Measurements from ENCODE around the gene CD300H. TPM values are rescaled to one million over a fixed set of nuclear protein-coding genes. Genes with fewer than 3 reads are reported as not detected.
"Not testable (repeated sequence)": the region's sequence is repeated elsewhere in the genome, so short reads cannot be mapped to it uniquely, and the experiment has no call there.

The CD300H gene
- total RNA-seq, 4 donors from 2014 or later, result not detected

DNA sequence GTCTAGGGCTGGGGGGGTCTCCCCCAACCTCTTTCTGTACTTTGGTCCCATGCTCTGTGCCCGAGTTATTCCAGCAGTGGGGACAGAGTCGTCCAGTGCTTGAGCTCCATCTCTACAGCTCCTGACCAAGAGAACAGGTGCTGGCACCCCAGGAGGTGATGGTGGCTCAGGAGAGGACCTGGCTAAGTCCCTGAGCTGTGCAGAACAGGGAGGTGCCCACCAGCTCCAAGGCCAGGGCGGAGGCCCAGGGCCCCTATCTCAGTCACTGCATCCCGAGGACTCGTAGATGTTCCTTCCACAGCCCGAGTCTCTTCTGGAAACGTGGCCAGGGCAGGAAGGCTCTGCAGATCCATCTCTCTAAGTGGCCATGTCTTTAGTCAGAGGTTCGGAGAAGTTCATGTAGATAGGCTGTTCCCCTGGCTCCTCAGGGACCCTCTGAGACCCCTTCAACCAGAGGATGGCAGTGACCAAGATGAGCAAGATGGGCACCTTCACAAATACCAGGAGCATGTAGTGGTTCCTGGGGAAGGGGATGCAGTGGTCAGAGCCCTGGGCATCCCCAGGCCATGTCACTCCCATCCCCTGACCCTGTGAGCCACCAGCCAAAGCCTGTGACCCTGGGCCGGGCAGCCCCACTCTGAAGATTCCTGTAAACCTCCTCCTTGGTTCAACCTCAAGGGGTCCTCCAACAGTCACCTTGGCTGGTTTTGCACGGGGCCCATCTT is 44.8 kb downstream of the CD300H start:
- no peaks in the 10 kb centered on the region for H3K27me3 ChIP-seq
- 77 to 85% methylated on average over 9 to 10 of the region's 10 CpGs for WGBS, 2 donors
- DNase-seq, result no peak
- no peaks in the 10 kb centered on the region for H3K36me3 ChIP-seq
- intact Hi-C loops (cut with DNase I), result no loop called here
- no peaks in the 10 kb centered on the region for H3K9me3 ChIP-seq
- no peak overlapping the region for H3K4me3 ChIP-seq (replicated peaks in 1 of 3)
- H3K4me1 ChIP-seq, result no peaks in the 10 kb centered on the region
- TF ChIP-seq POLR2A (IDR thresholded peaks at IDR 0.05), result no peak
- TF ChIP-seq, protein P1, sequence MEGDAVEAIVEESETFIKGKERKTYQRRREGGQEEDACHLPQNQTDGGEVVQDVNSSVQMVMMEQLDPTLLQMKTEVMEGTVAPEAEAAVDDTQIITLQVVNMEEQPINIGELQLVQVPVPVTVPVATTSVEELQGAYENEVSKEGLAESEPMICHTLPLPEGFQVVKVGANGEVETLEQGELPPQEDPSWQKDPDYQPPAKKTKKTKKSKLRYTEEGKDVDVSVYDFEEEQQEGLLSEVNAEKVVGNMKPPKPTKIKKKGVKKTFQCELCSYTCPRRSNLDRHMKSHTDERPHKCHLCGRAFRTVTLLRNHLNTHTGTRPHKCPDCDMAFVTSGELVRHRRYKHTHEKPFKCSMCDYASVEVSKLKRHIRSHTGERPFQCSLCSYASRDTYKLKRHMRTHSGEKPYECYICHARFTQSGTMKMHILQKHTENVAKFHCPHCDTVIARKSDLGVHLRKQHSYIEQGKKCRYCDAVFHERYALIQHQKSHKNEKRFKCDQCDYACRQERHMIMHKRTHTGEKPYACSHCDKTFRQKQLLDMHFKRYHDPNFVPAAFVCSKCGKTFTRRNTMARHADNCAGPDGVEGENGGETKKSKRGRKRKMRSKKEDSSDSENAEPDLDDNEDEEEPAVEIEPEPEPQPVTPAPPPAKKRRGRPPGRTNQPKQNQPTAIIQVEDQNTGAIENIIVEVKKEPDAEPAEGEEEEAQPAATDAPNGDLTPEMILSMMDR (IDR thresholded peaks at IDR 0.05), result no peak
- H3K27ac ChIP-seq, result no peak overlapping the region

DNA sequence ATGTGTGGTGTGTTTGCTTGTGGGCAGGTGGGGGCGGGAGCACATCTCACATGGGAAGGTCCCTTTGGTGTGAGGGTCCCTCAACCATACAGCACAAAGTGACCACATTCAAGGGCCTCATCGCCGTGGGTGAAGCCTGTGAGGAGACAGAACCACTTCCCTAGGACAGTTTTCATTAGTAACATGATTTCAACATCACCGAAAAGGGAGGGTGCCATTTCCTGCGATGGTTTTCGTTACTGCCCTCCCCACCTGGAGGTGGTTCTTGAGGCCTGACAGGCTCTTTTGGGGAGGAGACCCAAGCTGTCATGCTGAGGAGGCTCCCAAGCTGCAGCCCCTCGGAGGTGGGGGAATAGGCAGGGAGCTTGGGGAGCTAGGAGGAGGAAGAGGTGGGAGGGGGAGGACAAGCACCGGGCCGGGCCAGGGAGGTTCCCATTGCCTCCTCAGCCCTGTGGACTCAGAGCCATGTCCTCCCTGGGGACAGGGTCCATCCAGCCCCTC is 45.6 kb downstream of the CD300H start:
- no peaks in the 10 kb centered on the region for H3K36me3 ChIP-seq
- intact Hi-C loops (cut with DNase I), result no loop called here
- WGBS, 2 donors, result 67 to 80% methylated on average over 6 to 9 of the region's 9 CpGs
- no peaks in the 10 kb centered on the region for H3K4me1 ChIP-seq
- TF ChIP-seq, protein P1 (IDR thresholded peaks at IDR 0.05), result no peak
- TF ChIP-seq POLR2A (IDR thresholded peaks at IDR 0.05), result no peak
- H3K27me3 ChIP-seq, result no peaks in the 10 kb centered on the region
- DNase-seq, result no peak
- H3K9me3 ChIP-seq, result no peaks in the 10 kb centered on the region
- no peak overlapping the region for H3K4me3 ChIP-seq (replicated peaks in 1 of 3)
- no peak overlapping the region for H3K27ac ChIP-seq

DNA sequence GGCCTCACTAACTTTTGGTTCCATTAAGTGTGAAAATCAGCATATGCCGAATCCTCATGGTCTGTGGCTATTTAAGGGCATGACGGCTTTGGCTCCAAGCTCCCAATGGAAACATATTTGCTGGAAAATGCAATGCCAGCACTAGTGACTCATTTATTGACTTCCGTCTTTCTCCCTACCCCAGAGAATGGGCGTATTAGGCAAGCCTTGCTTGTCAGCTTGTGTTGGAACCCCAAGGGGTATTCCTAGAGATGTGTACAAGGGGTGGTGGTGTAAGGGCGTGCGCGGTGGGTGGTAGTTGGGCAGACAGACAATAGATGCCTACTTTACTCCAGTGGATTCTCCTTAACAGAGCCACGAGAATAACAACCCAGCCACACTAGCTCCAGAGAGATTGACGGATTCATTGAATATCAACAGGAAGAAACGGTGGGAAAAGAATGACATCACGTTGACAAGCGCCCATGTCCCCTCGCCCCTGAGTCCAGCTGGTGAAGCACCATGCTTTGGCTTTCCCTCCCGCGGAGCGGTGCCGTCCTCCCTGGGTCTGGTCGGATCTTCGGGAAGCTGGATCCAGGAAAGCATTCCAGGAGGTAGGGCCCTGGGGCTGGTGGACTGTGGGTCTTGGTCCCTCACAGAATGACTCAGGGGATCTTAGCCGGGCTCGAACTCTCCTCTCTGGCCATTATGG is 46.4 kb downstream of the CD300H start:
- DNase-seq, result no peak
- 90 to 92% methylated on average over 20 to 21 of the region's 21 CpGs for WGBS, 2 donors
- intact Hi-C loops (cut with DNase I), result no loop called here

DNA sequence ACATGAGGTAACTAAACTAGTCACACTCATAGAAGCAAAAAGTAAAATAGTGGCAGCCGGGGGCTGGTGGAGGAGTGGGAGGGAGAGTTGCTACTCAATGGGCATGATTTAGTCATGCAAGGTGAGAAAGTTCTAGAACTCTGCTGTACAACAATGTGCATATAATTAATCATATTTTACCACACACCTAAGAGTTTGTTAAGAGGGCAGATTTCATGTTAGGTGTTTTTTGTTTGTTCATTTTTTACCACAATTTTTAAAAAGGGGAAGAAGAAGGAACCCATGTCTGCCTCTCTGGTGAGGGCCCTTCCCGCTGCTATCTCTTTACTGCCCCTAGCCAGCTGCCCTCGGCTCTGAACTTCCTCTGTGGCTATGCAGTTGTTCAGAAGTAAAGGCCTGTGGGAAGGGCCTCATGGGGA is 47.3 kb downstream of the CD300H start:
- Histone ChIP-seq H3K4me1 (no peaks in the 10 kb centered on the region), H3K36me3 (no peaks in the 10 kb centered on the region), H3K9me3 (no peaks in the 10 kb centered on the region), H3K27ac (no peak overlapping the region), H3K4me3 (replicated peaks in 1 of 3) (no peak overlapping the region), H3K27me3 (no peaks in the 10 kb centered on the region)
- TF ChIP-seq, protein P1 (IDR thresholded peaks at IDR 0.05), result no peak
- no peak for TF ChIP-seq POLR2A (IDR thresholded peaks at IDR 0.05)
- intact Hi-C loops (cut with DNase I), result no loop called here
- 80 to 85% methylated on average over 3 of the region's 3 CpGs for WGBS, 2 donors
- DNase-seq, result no peak

More for the DNA sequence above, 46.4 kb downstream of the CD300H start:
- TF ChIP-seq, protein P1 (IDR thresholded peaks at IDR 0.05), result no peak
- TF ChIP-seq POLR2A (IDR thresholded peaks at IDR 0.05), result no peak
- H3K27ac ChIP-seq, result no peak overlapping the region
- no peaks in the 10 kb centered on the region for H3K9me3 ChIP-seq
- no peaks in the 10 kb centered on the region for H3K4me1 ChIP-seq
- no peak overlapping the region for H3K4me3 ChIP-seq (replicated peaks in 1 of 3)
- H3K36me3 ChIP-seq, result no peaks in the 10 kb centered on the region
- H3K27me3 ChIP-seq, result no peaks in the 10 kb centered on the region

DNA sequence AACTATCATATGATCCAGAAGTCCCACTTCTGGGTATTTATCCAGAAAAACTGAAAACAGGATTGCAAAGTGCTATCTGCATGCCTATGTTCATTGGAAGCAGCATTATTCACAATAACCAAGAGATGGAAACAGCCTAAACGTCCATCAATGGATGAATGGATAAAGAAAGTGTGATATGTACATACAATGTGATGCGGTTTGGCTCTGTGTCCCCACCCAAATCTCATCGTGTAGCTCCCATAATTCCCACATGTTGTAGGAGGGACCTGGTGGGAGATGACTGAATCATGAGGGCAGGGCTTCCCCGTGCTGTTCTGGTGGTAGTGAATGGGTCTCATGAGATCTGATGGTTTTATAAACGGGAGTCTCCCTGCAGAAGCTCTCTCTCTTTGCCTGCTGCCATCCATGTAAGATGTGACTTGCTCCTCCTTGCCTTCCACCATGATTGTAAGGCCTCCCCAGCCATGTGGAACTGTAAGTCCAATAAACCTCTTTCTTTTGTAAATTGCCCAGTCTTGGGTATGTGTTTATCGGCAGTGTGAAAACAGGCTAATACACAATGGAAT is 48.8 kb downstream of the CD300H start:
- H3K36me3 ChIP-seq; H3K27me3 ChIP-seq; H3K27ac ChIP-seq; H3K9me3 ChIP-seq; H3K4me1 ChIP-seq; intact Hi-C loops (cut with DNase I); H3K4me3 ChIP-seq (replicated peaks in 1 of 3); DNase-seq: not testable (repeated sequence)
- 80 to 81% methylated on average over 6 of the region's 6 CpGs for WGBS, 2 donors
